Thymus (tissue), 11 donors: Measurements from ENCODE around the gene RHEBL1. TPM values are rescaled to one million over a fixed set of nuclear protein-coding genes. Genes with fewer than 3 reads are reported as not detected.
A peak's percentile ranks its signal among the peaks of the same experiment; 100 is the strongest.

ENCODE experiments used
- DNase-seq, 9 donors: peaks; one replicate each; pipeline ENCODE4 v3.0.0-alpha.2; 2013; ENCODE audit warnings: low spot score in 9 of 9, low read depth in 6 of 9, missing footprints in 1 of 9
- H3K27ac ChIP-seq, 2 donors: one replicate each; pipeline ENCODE4 v1.5.1; 2013; ENCODE audit warnings: control low read depth in 1 of 2, low read depth in 1 of 2, low read length in 1 of 2, mild to moderate bottlenecking in 1 of 2, moderate library complexity in 1 of 2
- H3K27me3 ChIP-seq, 2 donors: one replicate each; pipeline ENCODE4 v1.5.1; 2013; ENCODE audit warnings: low read length in 1 of 2; ENCODE audit not compliant: control insufficient read depth in 2 of 2, insufficient read depth in 1 of 2
- H3K36me3 ChIP-seq, 2 donors: one replicate each; pipeline ENCODE4 v1.5.1; 2013; ENCODE audit warnings: low read length in 1 of 2, mild to moderate bottlenecking in 1 of 2, moderate library complexity in 1 of 2; ENCODE audit not compliant: control insufficient read depth in 2 of 2, insufficient read depth in 2 of 2
- H3K4me1 ChIP-seq, 2 donors: one replicate each; pipeline ENCODE4 v1.5.1; 2013; ENCODE audit warnings: low read length in 2 of 2; ENCODE audit not compliant: control insufficient read depth in 2 of 2, insufficient read depth in 2 of 2
- H3K4me3 ChIP-seq, 2 donors: one replicate each; pipeline ENCODE4 v1.5.1; 2013; ENCODE audit warnings: low read length in 2 of 2, control low read depth in 1 of 2, mild to moderate bottlenecking in 1 of 2
- H3K9me3 ChIP-seq, 2 donors: one replicate each; pipeline ENCODE4 v1.5.1; 2013; ENCODE audit warnings: low read length in 1 of 2, mild to moderate bottlenecking in 1 of 2; ENCODE audit not compliant: control insufficient read depth in 2 of 2, insufficient read depth in 1 of 2
- WGBS: extraction: QIAGEN DNeasy Blood & Tissue Kit; methylation state at CpG from one replicate; pipeline ENCODE4 v1.1.7; 2013; 5-methylcytosine and 5-hydroxymethylcytosine counted together
- polyA plus RNA-seq: library from polyadenylated mRNA; stranded (reverse); fragments of 200-250 nt; gene quantifications from one replicate; pipeline ENCODE4 v1.2.3, GENCODE V29; 2013
- total RNA-seq: library from RNA; stranded (reverse); fragments of 120-200 nt; gene quantifications from one replicate; pipeline ENCODE4 v1.2.4, GENCODE V29; 2013
- donor health status: healthy.

The RHEBL1 gene
- total and polyA plus RNA-seq, 2 donors: 1.6 to 3.2 TPM

DNA sequence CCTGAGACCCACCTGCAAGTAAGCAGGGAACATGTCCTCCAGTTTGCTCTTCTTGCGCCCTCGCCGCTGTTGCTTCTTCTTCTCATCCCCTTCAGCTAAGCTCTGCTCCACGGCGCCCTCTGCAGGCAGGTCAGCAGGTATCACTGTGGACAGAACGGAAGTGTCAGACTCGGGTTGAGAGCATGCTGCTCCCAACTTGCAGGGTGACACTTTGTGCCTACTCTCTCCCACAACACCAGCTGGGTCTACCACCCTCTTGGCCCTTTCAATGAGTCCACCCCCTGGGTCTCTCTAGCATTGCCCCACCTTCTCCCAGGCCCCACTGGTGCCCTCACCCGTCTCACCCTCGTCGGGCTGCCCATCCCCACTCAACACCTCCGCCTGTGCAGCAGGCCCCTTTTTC is 25.9 kb downstream of the RHEBL1 start:
- Histone ChIP-seq H3K9me3 (no peaks in the 10 kb centered on the region), H3K27ac (no peak overlapping the region), H3K27me3 (no peaks in the 10 kb centered on the region), H3K4me3 (no peak overlapping the region), H3K4me1 (no peaks in the 10 kb centered on the region), H3K36me3 (peaks cover 98 to 100% of the 10 kb centered on the region in 2 donors)
- WGBS: 74% methylated on average over 11 of the region's 11 CpGs
- DNase-seq: peak in 5 of 9 donors; percentile 31 to 72 (median 62)

DNA sequence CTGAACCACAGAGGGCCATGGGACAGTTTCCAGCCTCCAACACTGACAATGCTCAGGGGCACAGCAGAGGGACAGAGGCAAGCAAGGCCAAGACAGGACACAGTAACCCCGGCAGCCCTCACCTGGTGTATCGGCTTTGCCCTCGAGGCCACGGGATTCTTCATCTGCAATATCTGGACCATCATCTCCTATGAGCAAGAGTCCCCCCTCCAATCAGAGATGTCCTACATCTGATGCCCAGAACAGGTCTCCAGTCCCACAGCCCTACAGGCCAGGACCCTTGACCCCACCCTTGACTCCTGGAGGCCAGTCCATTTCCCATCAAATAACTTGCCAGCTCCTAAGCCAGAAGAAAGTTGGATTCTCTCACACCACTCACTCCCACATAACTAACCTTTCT is 26.5 kb downstream of the RHEBL1 start:
- Histone ChIP-seq H3K4me3 (no peak overlapping the region), H3K36me3 (peaks cover 98 to 100% of the 10 kb centered on the region in 2 donors), H3K27ac (no peak overlapping the region), H3K9me3 (no peaks in the 10 kb centered on the region), H3K4me1 (no peaks in the 10 kb centered on the region), H3K27me3 (no peaks in the 10 kb centered on the region)
- WGBS: 98% methylated on average over 4 of the region's 4 CpGs
- no peak for DNase-seq

DNA sequence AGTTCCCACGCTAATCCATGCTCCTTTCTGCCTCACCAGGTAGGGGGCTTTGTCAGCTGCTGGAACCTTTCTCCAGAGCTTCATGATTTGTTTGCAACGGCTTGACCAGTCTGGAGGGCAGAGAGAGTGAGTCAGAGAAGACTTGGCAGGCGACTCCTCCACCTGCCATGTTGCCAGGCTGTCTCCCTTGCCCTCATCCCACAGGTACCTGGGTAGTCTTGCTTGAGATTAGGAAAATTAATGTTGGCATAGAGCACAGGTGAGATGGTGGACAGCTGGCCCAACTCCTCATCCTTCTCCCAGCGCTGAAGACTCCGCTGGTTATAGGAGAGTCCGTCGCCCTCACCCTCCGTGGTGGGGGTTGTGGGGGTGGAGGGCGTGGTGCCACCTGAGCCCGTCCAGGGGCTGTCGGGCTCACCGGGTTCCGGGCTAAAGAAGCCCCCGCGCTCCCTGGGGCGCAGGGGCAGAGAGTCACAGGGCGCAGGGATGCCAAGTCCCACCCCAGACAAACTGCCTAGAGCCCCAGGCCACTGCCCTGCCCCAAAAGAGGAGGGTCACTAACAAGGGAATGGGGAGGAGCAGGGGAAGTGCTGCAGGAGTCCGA is 27.8 kb downstream of the RHEBL1 start:
- no peaks in the 10 kb centered on the region for H3K4me1 ChIP-seq
- WGBS: 97% methylated on average over 18 of the region's 18 CpGs
- DNase-seq: no peak
- no peaks in the 10 kb centered on the region for H3K27me3 ChIP-seq
- peaks cover 98 to 100% of the 10 kb centered on the region in 2 donors for H3K36me3 ChIP-seq
- H3K27ac ChIP-seq: no peak overlapping the region
- no peak overlapping the region for H3K4me3 ChIP-seq
- peaks cover 0 to 3% of the 10 kb centered on the region in 2 donors for H3K9me3 ChIP-seq

DNA sequence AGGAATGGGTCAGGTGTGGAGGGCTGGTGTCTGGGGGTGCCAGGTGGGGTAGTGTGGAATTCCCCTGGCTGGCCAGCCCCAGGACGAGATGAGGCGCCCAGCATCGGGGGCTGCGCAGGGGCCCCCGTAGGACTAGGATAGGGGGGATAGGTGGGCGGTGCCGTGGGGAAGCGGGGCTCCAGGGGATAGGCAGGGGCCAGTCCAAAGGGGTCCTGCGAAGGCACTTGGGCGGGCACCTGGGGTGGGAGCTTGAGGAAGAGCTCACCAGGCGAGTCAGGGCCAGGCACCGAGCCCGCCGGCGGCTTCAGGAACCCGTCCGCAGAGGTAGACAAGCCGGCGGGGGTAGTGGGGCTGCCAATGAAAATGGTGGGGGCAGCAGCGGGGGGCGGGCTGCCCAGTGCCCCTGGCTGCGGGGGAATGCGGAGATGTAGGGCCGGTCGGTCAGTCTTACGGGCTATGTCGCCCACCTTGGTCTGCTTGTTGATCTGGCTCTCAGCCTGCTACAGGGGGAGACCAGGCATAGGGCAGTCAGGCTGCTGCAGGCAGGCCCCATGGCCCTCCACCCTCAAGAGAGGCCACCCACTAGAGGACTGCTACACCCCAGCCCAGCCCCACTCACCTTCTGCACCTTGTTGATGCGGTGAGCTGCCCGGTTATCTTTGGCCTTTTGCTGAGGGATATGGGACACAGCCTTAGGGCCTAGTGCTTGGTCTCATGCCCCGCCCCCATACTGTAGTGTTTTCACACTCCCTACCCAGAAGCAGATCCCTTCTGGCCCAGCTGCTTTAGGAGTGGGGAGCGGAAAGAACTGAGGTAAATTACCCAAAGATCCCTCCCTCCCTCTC is 28.5 kb downstream of the RHEBL1 start:
- no peaks in the 10 kb centered on the region for H3K4me1 ChIP-seq
- no peak overlapping the region for H3K27ac ChIP-seq
- no peak for DNase-seq
- H3K4me3 ChIP-seq: no peak overlapping the region
- H3K9me3 ChIP-seq: peaks cover 0 to 3% of the 10 kb centered on the region in 2 donors
- peaks cover 98 to 99% of the 10 kb centered on the region in 2 donors for H3K36me3 ChIP-seq
- 98% methylated on average over 31 of the region's 31 CpGs for WGBS
- no peaks in the 10 kb centered on the region for H3K27me3 ChIP-seq

DNA sequence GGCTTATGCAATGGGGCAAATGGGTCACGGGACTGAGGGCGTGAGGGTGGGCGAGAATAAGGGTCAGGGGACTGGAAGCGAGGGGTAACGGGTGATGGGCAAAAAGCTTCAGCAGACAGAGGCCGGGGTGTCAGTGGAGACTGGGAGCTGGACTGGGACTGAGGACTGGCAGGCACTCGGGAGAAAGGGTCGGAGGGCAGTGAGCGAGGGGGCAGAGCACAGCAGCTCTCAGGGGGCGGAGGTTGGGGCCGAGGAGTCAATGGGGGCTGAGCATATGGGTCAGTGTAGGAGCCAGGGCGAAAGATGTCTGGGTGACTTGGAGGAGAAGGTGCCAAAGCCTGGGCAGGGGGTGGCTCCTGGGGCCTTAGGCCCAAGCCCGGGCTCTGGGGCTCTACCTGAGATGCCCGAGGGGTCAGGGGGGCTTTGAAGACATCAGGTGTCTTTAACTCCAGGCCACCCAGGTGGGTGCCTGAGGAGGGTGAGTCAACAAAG is 29.4 kb downstream of the RHEBL1 start:
- no peaks in the 10 kb centered on the region for H3K27me3 ChIP-seq
- no peak overlapping the region for H3K4me3 ChIP-seq
- no peak for DNase-seq
- H3K36me3 ChIP-seq: peaks cover 90 to 97% of the 10 kb centered on the region in 2 donors
- H3K9me3 ChIP-seq: peaks cover 0 to 3% of the 10 kb centered on the region in 2 donors
- 98% methylated on average over 14 of the region's 14 CpGs for WGBS
- H3K4me1 ChIP-seq: no peaks in the 10 kb centered on the region
- no peak overlapping the region for H3K27ac ChIP-seq

DNA sequence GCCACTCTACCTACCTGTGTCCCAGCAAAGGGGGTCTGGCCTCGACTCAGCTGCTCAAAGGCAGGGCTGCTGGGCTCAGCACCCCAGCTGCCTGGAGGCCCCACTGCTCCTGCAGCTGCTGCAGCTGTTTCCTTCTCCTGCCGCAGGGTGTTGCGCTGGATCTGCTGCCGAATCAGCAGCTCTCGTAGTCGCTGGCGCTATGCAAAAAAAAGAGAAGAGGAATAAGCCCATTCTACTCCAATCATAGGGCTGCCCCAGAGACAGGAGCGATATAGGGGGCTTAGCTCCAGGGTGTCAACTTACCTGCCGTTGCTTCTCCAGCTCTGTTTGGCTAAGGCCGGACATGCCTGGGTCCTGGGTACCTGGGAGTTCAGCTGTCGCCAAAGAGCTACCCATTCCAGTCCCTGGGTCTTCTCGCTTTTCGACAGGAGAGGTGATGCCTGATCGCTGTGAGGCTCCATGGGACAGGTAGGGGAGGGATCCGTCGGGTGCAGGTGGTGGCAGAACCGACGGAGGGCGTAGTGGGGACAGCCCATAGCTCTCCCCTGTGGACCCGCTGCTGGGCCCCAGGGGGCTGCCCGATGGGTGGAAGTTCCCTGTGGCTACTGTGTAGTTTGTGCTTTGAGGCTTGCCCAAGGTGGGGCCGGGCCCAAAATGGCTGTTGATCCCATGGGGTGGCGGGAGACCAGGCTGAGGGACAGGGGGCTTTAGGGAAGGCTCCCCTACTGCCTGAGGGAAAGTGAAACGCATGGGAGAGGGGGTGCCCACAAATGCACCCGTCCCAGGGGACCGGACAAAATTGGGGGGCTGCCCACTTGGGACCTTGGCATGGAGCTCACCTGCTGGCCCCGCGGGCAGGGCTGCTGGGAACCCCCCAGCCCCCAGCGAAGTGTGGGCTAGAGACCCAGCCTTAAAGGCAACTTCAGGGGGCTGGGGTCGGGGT is 30.1 kb downstream of the RHEBL1 start:
- H3K27ac ChIP-seq: no peak overlapping the region
- peaks cover 89 to 97% of the 10 kb centered on the region in 2 donors for H3K36me3 ChIP-seq
- H3K4me3 ChIP-seq: no peak overlapping the region
- WGBS: 96% methylated on average over 30 of the region's 30 CpGs
- peaks cover 0 to 3% of the 10 kb centered on the region in 2 donors for H3K9me3 ChIP-seq
- DNase-seq: no peak
- H3K4me1 ChIP-seq: no peaks in the 10 kb centered on the region
- H3K27me3 ChIP-seq: no peaks in the 10 kb centered on the region

DNA sequence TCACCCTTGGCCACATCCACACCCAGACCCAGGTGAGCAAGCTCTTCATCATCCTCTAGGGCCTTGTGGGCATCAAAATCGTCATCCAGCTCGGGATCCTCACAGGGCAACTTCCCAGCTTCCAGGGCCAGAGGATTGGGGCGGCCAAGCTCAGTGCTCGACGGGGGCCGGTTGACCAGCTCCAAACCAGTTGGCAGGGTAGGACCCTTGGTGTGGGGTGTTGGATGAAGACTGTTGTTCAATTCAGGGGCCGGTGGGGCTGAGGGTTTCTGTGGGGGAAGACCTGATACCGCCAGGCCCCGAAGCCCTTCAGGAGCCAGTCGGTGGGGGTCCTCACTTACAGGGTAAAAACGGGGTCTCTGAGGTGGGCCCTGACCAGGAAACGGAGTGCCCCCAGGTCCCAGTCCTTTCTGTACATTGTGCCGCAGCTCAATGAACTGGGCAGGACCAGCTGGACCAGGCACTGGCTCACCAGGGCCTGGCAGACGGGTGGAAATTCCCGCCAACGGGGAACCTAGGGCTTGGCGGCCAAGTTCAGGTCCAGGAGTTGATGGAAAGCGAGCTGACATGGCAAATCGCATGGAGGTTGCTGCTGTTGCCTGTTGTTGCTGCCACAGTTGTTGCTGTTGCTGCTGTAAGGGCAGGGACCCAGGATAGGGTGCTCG is 31.4 kb downstream of the RHEBL1 start:
- 98% methylated on average over 20 of the region's 20 CpGs for WGBS
- no peak for DNase-seq

DNA sequence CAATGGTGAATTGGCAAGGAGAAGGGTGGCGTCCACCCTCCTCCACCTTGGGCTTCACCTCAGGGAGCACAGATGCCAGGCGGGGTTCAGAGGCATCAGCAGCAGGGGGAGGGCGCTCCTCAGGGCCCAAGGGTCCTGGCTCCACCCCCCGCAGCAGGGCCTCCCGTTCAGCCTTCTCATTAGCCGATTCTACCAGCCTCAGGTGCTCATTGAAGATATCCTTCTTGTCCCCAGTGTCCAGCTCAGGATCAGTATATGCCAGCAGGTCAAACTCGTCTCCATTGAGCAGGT is 31.9 kb downstream of the RHEBL1 start:
- WGBS: 98% methylated on average over 7 of the region's 7 CpGs
- peaks cover 0 to 3% of the 10 kb centered on the region in 2 donors for H3K9me3 ChIP-seq
- no peak for DNase-seq

More for the DNA sequence above, 31.4 kb downstream of the RHEBL1 start:
- Histone ChIP-seq H3K27ac (no peak overlapping the region), H3K9me3 (peaks cover 0 to 3% of the 10 kb centered on the region in 2 donors), H3K4me1 (no peaks in the 10 kb centered on the region), H3K4me3 (no peak overlapping the region), H3K27me3 (no peaks in the 10 kb centered on the region), H3K36me3 (peaks cover 89 to 97% of the 10 kb centered on the region in 2 donors)

More for the DNA sequence above, 31.9 kb downstream of the RHEBL1 start:
- Histone ChIP-seq H3K4me3 (no peak overlapping the region), H3K27ac (no peak overlapping the region), H3K4me1 (no peaks in the 10 kb centered on the region), H3K27me3 (no peaks in the 10 kb centered on the region), H3K36me3 (peaks cover 89 to 97% of the 10 kb centered on the region in 2 donors)
